ENCODE data around the gene RUNX2.

DNA sequence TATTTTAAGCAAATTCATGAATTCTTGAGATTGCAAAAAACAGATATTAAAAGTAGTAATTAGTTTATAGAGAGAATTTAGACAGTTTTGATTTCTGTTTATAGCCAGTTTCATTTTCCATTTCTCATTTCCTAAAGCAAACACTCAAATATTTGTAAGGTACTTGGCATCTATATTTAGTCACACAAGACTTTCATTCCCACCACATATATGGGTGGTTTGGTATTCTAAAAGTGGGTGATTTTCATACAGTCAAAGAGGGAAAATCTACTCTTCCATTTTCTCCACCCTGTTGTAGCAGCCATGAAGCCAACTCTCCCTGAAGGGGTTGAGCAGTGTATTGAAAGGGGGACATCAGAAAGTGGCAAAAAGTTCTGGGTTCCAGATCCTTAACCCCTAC, 230.7 kb downstream of the RUNX2 start:
- TF ChIP-seq TAF1 (conservative IDR thresholded peaks at IDR 0.05): no peak
- no peak for TF ChIP-seq YY1 (IDR thresholded peaks at IDR 0.05)
- TF ChIP-seq, protein P1, sequence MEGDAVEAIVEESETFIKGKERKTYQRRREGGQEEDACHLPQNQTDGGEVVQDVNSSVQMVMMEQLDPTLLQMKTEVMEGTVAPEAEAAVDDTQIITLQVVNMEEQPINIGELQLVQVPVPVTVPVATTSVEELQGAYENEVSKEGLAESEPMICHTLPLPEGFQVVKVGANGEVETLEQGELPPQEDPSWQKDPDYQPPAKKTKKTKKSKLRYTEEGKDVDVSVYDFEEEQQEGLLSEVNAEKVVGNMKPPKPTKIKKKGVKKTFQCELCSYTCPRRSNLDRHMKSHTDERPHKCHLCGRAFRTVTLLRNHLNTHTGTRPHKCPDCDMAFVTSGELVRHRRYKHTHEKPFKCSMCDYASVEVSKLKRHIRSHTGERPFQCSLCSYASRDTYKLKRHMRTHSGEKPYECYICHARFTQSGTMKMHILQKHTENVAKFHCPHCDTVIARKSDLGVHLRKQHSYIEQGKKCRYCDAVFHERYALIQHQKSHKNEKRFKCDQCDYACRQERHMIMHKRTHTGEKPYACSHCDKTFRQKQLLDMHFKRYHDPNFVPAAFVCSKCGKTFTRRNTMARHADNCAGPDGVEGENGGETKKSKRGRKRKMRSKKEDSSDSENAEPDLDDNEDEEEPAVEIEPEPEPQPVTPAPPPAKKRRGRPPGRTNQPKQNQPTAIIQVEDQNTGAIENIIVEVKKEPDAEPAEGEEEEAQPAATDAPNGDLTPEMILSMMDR (IDR thresholded peaks at IDR 0.05; ENCODE audit: low read depth, low read length, missing input control): no peak

Data from liver (tissue), 3 donors.